ENCODE measurements around the gene DTX3.

Gene DTX3

DNA sequence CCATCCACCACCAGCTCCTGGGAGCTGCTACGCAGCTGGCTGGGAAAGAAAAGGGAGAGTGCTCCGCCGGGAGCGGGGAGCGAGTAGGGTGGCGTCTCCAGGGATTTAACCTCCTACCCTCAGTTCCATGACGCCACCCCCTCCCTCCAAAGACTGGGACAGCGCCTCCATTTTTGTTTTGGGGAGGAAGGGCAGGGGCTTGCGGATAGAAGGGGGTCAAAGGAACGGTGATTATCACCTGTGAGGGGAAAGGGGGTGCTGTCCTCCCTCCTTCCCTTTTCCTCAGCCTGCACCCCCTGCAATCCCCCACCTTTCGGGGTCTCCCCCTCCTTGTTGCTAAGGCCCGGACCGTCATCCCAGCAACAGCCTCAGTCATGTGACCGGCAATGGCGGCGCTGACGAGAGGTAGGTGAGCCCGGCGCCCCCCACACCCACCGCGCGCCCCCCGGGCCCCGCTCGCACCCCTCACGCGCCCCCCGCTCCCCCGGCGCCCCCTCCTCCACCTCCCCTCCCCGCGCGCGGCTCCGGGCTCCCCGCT is at the start of gene DTX3:
Gene DTX3 (plus strand): TSS at position 371 of the 538 bp plus-strand sequence. CDS start 1,694 bp downstream, outside the sequence.
- TF ChIP-seq, protein P1, sequence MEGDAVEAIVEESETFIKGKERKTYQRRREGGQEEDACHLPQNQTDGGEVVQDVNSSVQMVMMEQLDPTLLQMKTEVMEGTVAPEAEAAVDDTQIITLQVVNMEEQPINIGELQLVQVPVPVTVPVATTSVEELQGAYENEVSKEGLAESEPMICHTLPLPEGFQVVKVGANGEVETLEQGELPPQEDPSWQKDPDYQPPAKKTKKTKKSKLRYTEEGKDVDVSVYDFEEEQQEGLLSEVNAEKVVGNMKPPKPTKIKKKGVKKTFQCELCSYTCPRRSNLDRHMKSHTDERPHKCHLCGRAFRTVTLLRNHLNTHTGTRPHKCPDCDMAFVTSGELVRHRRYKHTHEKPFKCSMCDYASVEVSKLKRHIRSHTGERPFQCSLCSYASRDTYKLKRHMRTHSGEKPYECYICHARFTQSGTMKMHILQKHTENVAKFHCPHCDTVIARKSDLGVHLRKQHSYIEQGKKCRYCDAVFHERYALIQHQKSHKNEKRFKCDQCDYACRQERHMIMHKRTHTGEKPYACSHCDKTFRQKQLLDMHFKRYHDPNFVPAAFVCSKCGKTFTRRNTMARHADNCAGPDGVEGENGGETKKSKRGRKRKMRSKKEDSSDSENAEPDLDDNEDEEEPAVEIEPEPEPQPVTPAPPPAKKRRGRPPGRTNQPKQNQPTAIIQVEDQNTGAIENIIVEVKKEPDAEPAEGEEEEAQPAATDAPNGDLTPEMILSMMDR (IDR thresholded peaks at IDR 0.05) = no peak

DNA sequence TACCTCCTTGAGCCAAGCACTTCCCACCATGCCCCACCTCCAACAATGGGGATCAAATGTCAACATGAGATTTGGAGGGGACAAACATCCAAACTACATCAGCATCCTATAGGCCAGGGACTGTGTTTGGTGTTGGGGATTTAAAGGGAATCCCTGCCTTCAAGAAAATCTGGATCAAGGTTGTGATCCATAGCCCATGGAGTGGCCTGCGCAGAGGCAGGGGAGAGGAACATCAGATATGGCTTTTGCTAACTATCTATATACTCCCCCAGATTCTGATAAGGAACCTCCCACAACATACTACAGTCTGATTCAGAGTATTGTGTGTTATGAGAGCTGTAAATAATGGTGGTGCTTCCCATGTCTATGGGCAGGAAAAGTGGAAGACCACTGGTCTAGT is 49.7 kb upstream of the DTX3 start:
- TF ChIP-seq, protein P1 (IDR thresholded peaks at IDR 0.05) = no peak

DNA sequence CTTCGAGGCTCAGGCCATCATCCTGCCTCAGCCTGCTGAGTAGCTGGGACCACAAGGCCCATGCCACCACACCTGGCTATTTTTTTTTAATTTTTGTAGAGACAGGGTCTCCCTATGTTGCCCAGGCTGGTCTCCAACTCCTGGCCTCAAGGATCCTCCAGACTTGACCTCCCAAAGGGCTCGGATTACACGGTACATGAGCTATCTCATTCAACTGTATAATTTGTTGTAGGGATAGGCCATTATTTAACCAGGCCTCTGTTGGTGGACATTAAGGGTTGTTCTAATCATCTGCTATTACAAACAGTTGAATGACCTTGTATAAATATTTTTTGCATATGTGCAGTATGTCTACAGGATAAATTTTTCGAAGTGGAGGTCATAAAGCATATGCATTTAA is 45.8 kb upstream of the DTX3 start:
- TF ChIP-seq, protein P1 (IDR thresholded peaks at IDR 0.05) = no peak

- TF ChIP-seq, protein P1 (IDR thresholded peaks at IDR 0.05) = no peak
Measured at GRCh38 chr12:57560516-57560915, 44.1 kb upstream of the DTX3 start.

GRCh38 chr12:57563358-57563757 is 41.3 kb upstream of the DTX3 start:
- TF ChIP-seq, protein P1 (IDR thresholded peaks at IDR 0.05) = no peak

- TF ChIP-seq, protein P1 (IDR thresholded peaks at IDR 0.05) = no peak
Measured at GRCh38 chr12:57564178-57564740, 40.4 kb upstream of the DTX3 start.

- TF ChIP-seq, protein P1 (IDR thresholded peaks at IDR 0.05) = no peak
Measured at GRCh38 chr12:57568838-57569237, 35.8 kb upstream of the DTX3 start.

- TF ChIP-seq, protein P1 (IDR thresholded peaks at IDR 0.05) = no peak
Measured at GRCh38 chr12:57569858-57570257, 34.8 kb upstream of the DTX3 start.

Measured in LNCAP (cell line).